Measurements from ENCODE around the gene IGF2R.
"Not testable (repeated sequence)": the region's sequence is repeated elsewhere in the genome, so short reads cannot be mapped to it uniquely, and the experiment has no call there.

Gene IGF2R

GRCh38 chr6:160128125-160128683 lies 159.3 kb downstream of the IGF2R start:
- no peak for DNase-seq

- no peak for DNase-seq
These were observed 160.1 kb downstream of the IGF2R start for GRCh38 chr6:160128879-160129516.

GRCh38 chr6:160129881-160130615 lies 161.2 kb downstream of the IGF2R start:
- no peak for DNase-seq

- DNase-seq, result no peak
These were observed 162.0 kb downstream of the IGF2R start for GRCh38 chr6:160130729-160131484.

GRCh38 chr6:160131636-160132296 lies 162.9 kb downstream of the IGF2R start:
- no peak for DNase-seq

GRCh38 chr6:160132297-160132637 lies 163.4 kb downstream of the IGF2R start:
- DNase-seq, result no peak

GRCh38 chr6:160132776-160133338 lies 164.0 kb downstream of the IGF2R start:
- peak; percentile 26 for DNase-seq

GRCh38 chr6:160133441-160134336 lies 164.8 kb downstream of the IGF2R start:
- DNase-seq, result no peak

- not testable (repeated sequence) for DNase-seq
These were observed 165.5 kb downstream of the IGF2R start for GRCh38 chr6:160134337-160134751.

- no peak for DNase-seq
These were observed 166.1 kb downstream of the IGF2R start for GRCh38 chr6:160134779-160135547.

GRCh38 chr6:160135907-160136655 lies 167.2 kb downstream of the IGF2R start:
- DNase-seq, result no peak

- no peak for DNase-seq
These were observed 168.5 kb downstream of the IGF2R start for GRCh38 chr6:160137130-160137988.

- DNase-seq, result peak; percentile 68
These were observed 169.3 kb downstream of the IGF2R start for GRCh38 chr6:160137989-160138835.

GRCh38 chr6:160138839-160139419 lies 170.0 kb downstream of the IGF2R start:
- DNase-seq, result no peak

GRCh38 chr6:160139420-160139851 lies 170.6 kb downstream of the IGF2R start:
- DNase-seq, result peak; percentile 96

- DNase-seq, result not testable (repeated sequence)
These were observed 171.6 kb downstream of the IGF2R start for GRCh38 chr6:160140493-160140892.

- peak; percentile 64 for DNase-seq
These were observed 172.3 kb downstream of the IGF2R start for GRCh38 chr6:160141001-160141726.
